Right lobe of liver (tissue), 4 donors: ENCODE results near the gene RSPH10B2.
"Not testable (repeated sequence)": the region's sequence is repeated elsewhere in the genome, so short reads cannot be mapped to it uniquely, and the experiment has no call there.

Source experiments
- POLR2A ChIP-seq: fragments of 450-650 bp; IDR thresholded peaks from one replicate; pipeline ENCODE4 v1.6.1; 2017; ENCODE audit warnings: antibody characterized with exemption, mild to moderate bottlenecking
- TF ChIP-seq, protein P1 (sequence below), 4 donors: fragments of 200-600 bp in 3 of 4; fragments of 450-650 bp in 1 of 4; IDR thresholded peaks; one replicate each; pipeline versions ENCODE4 v1.5.1 to v1.8.0; 2016 to 2022; ENCODE audit warnings: antibody characterized with exemption in 4 of 4, mild to moderate bottlenecking in 2 of 4
- donor health status: DM: no; HTN: no; CAD: no.
- donor health status: DM: no; HTN: no; CAD: no.
- donor health status: DM: no; HTN: yes; CAD: no.

DNA sequence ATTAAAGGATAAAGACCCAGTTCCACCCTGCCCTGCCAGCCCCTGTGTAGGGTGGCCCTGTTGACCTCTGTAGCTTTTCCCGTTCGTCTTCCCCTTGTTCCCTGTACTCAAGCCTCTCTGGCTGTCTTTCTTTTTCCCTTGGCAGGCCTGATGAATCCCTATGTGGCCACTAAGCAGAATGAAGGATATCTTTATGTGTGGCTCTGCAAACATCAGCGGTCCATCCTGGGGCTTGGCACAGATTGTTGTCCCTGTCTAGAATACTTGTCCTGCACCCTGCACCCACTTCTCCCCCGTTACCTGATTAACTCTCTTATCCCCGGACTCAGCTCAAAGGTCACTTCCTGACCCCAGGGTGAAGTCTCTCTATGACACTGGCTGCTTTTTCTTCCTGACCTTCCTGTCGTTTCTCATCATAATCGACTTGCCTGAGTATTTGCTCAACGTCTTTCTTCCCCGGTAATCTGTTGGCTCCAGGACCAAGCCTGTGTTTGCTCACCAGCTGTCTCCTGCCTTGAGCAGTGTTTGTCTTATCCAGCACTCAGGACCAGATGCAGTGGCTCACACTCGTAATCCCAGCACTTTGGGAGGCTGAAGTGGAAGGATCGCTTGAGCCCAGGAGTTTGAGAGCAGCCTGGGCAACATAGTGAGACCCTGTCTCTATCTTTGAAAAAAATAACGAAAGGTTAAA is 9.3 kb upstream of the RSPH10B2 start:
- not testable (repeated sequence) for TF ChIP-seq POLR2A
- TF ChIP-seq, protein P1, sequence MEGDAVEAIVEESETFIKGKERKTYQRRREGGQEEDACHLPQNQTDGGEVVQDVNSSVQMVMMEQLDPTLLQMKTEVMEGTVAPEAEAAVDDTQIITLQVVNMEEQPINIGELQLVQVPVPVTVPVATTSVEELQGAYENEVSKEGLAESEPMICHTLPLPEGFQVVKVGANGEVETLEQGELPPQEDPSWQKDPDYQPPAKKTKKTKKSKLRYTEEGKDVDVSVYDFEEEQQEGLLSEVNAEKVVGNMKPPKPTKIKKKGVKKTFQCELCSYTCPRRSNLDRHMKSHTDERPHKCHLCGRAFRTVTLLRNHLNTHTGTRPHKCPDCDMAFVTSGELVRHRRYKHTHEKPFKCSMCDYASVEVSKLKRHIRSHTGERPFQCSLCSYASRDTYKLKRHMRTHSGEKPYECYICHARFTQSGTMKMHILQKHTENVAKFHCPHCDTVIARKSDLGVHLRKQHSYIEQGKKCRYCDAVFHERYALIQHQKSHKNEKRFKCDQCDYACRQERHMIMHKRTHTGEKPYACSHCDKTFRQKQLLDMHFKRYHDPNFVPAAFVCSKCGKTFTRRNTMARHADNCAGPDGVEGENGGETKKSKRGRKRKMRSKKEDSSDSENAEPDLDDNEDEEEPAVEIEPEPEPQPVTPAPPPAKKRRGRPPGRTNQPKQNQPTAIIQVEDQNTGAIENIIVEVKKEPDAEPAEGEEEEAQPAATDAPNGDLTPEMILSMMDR (IDR thresholded peaks at IDR 0.05), result not testable (repeated sequence)
